ENCODE data around the gene MRPL16. TPM values are rescaled to one million over a fixed set of nuclear protein-coding genes. Genes with fewer than 3 reads are reported as not detected.
A peak's percentile ranks its signal among the peaks of the same experiment; 100 is the strongest.

Gene MRPL16
- total RNA-seq, 2 experiments from 2014 or later = 77.9 to 82.6 TPM

GRCh38 chr11:59770319-59770718 is 40.3 kb downstream of the MRPL16 start:
- no peaks in the 10 kb centered on the region for H3K9me3 Mint-ChIP-seq (ENCODE audit: low read depth)
- no peak overlapping the region for H3K27ac Mint-ChIP-seq
- peaks cover 26% of the 10 kb centered on the region for H3K4me1 Mint-ChIP-seq
- H3K27me3 Mint-ChIP-seq = no peaks in the 10 kb centered on the region
- no peak overlapping the region for H3K4me3 Mint-ChIP-seq
- intact Hi-C loops (cut with DNase I, micrococcal nuclease) = no loop called here
- H3K36me3 Mint-ChIP-seq (ENCODE audit: low read depth) = no peaks in the 10 kb centered on the region
- ATAC-seq (no peak), DNase-seq (no peak)
- CTCF ChIA-PET = interaction anchor here (1.1 kb wide), 1 partner anchor 16 kb away, joined by 5 read pairs; no protein-coding TSS in a partner anchor
- POLR2A ChIA-PET = no interaction called here

GRCh38 chr11:59769828-59770227 is 40.8 kb downstream of the MRPL16 start:
- Mint-ChIP-seq H3K9me3 (ENCODE audit: low read depth) (no peaks in the 10 kb centered on the region), H3K36me3 (ENCODE audit: low read depth) (no peaks in the 10 kb centered on the region), H3K4me3 (no peak overlapping the region), H3K27ac (no peak overlapping the region), H3K27me3 (no peaks in the 10 kb centered on the region), H3K4me1 (peaks cover 26% of the 10 kb centered on the region)
- ATAC-seq (no peak), DNase-seq (no peak)
- intact Hi-C loops (cut with DNase I, micrococcal nuclease) = no loop called here
- ChIA-PET POLR2A (no interaction called here), CTCF (interaction anchor here (1.1 kb wide), 1 partner anchor 16 kb away, joined by 5 read pairs; no protein-coding TSS in a partner anchor)

GRCh38 chr11:59769111-59769510 is 41.5 kb downstream of the MRPL16 start:
- intact Hi-C loops (cut with DNase I, micrococcal nuclease) = no loop called here
- Mint-ChIP-seq H3K4me3 (no peak overlapping the region), H3K36me3 (ENCODE audit: low read depth) (no peaks in the 10 kb centered on the region), H3K4me1 (peaks cover 26% of the 10 kb centered on the region), H3K9me3 (ENCODE audit: low read depth) (no peaks in the 10 kb centered on the region), H3K27me3 (no peaks in the 10 kb centered on the region), H3K27ac (no peak overlapping the region)
- ChIA-PET CTCF (no interaction called here), POLR2A (no interaction called here)
- no peak for DNase-seq
- ATAC-seq = no peak

GRCh38 chr11:59767225-59767611 is 43.4 kb downstream of the MRPL16 start:
- no peak for DNase-seq
- Mint-ChIP-seq H3K9me3 (ENCODE audit: low read depth) (no peaks in the 10 kb centered on the region), H3K4me3 (no peak overlapping the region), H3K4me1 (peaks cover 13% of the 10 kb centered on the region), H3K36me3 (ENCODE audit: low read depth) (no peaks in the 10 kb centered on the region), H3K27me3 (no peaks in the 10 kb centered on the region), H3K27ac (peak overlapping the region; percentile 17)
- ChIA-PET CTCF (interaction anchor here (0.7 to 2.4 kb wide), 5 partner anchors 9 to 1078 kb away, joined by 3 to 16 read pairs (median 3); partner anchors contain the start of gene STX3), POLR2A (interaction anchor here (0.6 kb wide), 1 partner anchor 278 kb away, joined by 3 read pairs; no protein-coding TSS in a partner anchor)
- peak; percentile 65 for ATAC-seq
- intact Hi-C loops (cut with DNase I, micrococcal nuclease) = no loop called here

GRCh38 chr11:59766542-59767224 is 43.9 kb downstream of the MRPL16 start:
- Mint-ChIP-seq H3K9me3 (ENCODE audit: low read depth) (no peaks in the 10 kb centered on the region), H3K4me3 (no peak overlapping the region), H3K27ac (peak overlapping the region; percentile 17), H3K36me3 (ENCODE audit: low read depth) (no peaks in the 10 kb centered on the region), H3K27me3 (no peaks in the 10 kb centered on the region), H3K4me1 (peaks cover 7% of the 10 kb centered on the region)
- DNase-seq (no peak), ATAC-seq (no peak)
- ChIA-PET POLR2A (interaction anchor here (0.5 to 0.6 kb wide), 2 partner anchors 254 to 278 kb away, joined by 3 read pairs; no protein-coding TSS in a partner anchor), CTCF (interaction anchor here (0.7 to 2.4 kb wide), 6 partner anchors 10 to 89 kb away, joined by 3 to 16 read pairs (median 3); partner anchors contain the start of gene STX3)
- intact Hi-C loops (cut with DNase I, micrococcal nuclease) = no loop called here

- Mint-ChIP-seq H3K4me1 (peaks cover 3% of the 10 kb centered on the region), H3K27ac (no peak overlapping the region), H3K36me3 (ENCODE audit: low read depth) (no peaks in the 10 kb centered on the region), H3K27me3 (no peaks in the 10 kb centered on the region), H3K9me3 (ENCODE audit: low read depth) (no peaks in the 10 kb centered on the region), H3K4me3 (no peak overlapping the region)
- ChIA-PET POLR2A (no interaction called here), CTCF (interaction anchor here (0.6 to 1.3 kb wide), 3 partner anchors 10 to 1351 kb away, joined by 3 to 5 read pairs (median 4); partner anchors contain the start of gene STX3)
- intact Hi-C loops (cut with DNase I, micrococcal nuclease) = no loop called here
- DNase-seq (no peak), ATAC-seq (no peak)
Observed at GRCh38 chr11:59765068-59765735, 45.4 kb downstream of the MRPL16 start.

GRCh38 chr11:59761993-59762392 is 48.6 kb downstream of the MRPL16 start:
- peaks cover 5% of the 10 kb centered on the region for H3K4me1 Mint-ChIP-seq
- POLR2A ChIA-PET = no interaction called here
- CTCF ChIA-PET = no interaction called here
- H3K27ac Mint-ChIP-seq = no peak overlapping the region
- H3K9me3 Mint-ChIP-seq (ENCODE audit: low read depth) = no peaks in the 10 kb centered on the region
- H3K27me3 Mint-ChIP-seq = no peaks in the 10 kb centered on the region
- intact Hi-C loops (cut with DNase I, micrococcal nuclease) = no loop called here
- H3K36me3 Mint-ChIP-seq (ENCODE audit: low read depth) = no peaks in the 10 kb centered on the region
- no peak overlapping the region for H3K4me3 Mint-ChIP-seq
- no peak for DNase-seq
- no peak for ATAC-seq

- H3K27ac Mint-ChIP-seq = no peak overlapping the region
- POLR2A ChIA-PET = no interaction called here
- no peak overlapping the region for H3K4me3 Mint-ChIP-seq
- no peaks in the 10 kb centered on the region for H3K27me3 Mint-ChIP-seq
- CTCF ChIA-PET = interaction anchor here (0.9 to 2.0 kb wide), 3 partner anchors 16 to 48 kb away, joined by 3 to 9 read pairs (median 3); no protein-coding TSS in a partner anchor
- intact Hi-C loops (cut with DNase I, micrococcal nuclease) = no loop called here
- no peaks in the 10 kb centered on the region for H3K9me3 Mint-ChIP-seq (ENCODE audit: low read depth)
- H3K4me1 Mint-ChIP-seq = peaks cover 11% of the 10 kb centered on the region
- no peak for DNase-seq
- H3K36me3 Mint-ChIP-seq (ENCODE audit: low read depth) = no peaks in the 10 kb centered on the region
- ATAC-seq = no peak
Observed at GRCh38 chr11:59760771-59761170, 49.8 kb downstream of the MRPL16 start.

GRCh38 chr11:59759900-59760299 is 50.7 kb downstream of the MRPL16 start:
- Mint-ChIP-seq H3K9me3 (ENCODE audit: low read depth) (no peaks in the 10 kb centered on the region), H3K4me3 (no peak overlapping the region), H3K27me3 (no peaks in the 10 kb centered on the region), H3K36me3 (ENCODE audit: low read depth) (no peaks in the 10 kb centered on the region), H3K27ac (no peak overlapping the region), H3K4me1 (peaks cover 12% of the 10 kb centered on the region)
- POLR2A ChIA-PET = no interaction called here
- no peak for DNase-seq
- CTCF ChIA-PET = interaction anchor here (0.7 to 2.0 kb wide), 3 partner anchors 21 to 48 kb away, joined by 3 to 9 read pairs (median 4); no protein-coding TSS in a partner anchor
- ATAC-seq = no peak
- intact Hi-C loops (cut with DNase I, micrococcal nuclease) = loop anchor here (5.0 to 10.0 kb wide), 3 partner anchors 143 to 1183 kb away; partner anchors contain the start of genes LPXN (in 1 of the 2), OSBP (in 1 of the 2) and ZFP91 (in 1 of the 2)

GRCh38 chr11:59758401-59759037 is 52.1 kb downstream of the MRPL16 start:
- POLR2A ChIA-PET = no interaction called here
- Mint-ChIP-seq H3K27ac (no peak overlapping the region), H3K4me1 (peaks cover 15% of the 10 kb centered on the region), H3K9me3 (ENCODE audit: low read depth) (no peaks in the 10 kb centered on the region), H3K36me3 (ENCODE audit: low read depth) (no peaks in the 10 kb centered on the region), H3K4me3 (no peak overlapping the region), H3K27me3 (no peaks in the 10 kb centered on the region)
- no peak for DNase-seq
- CTCF ChIA-PET = no interaction called here
- no peak for ATAC-seq
- intact Hi-C loops (cut with DNase I, micrococcal nuclease) = loop anchor here (5.0 to 10.0 kb wide), 3 partner anchors 141 to 1181 kb away; partner anchors contain the start of genes LPXN (in 1 of the 2), OSBP (in 1 of the 2) and ZFP91 (in 1 of the 2)

GRCh38 chr11:59756845-59757244 is 53.7 kb downstream of the MRPL16 start:
- POLR2A ChIA-PET = no interaction called here
- Mint-ChIP-seq H3K9me3 (ENCODE audit: low read depth) (no peaks in the 10 kb centered on the region), H3K4me1 (peaks cover 15% of the 10 kb centered on the region), H3K27me3 (no peaks in the 10 kb centered on the region), H3K4me3 (no peak overlapping the region), H3K27ac (no peak overlapping the region), H3K36me3 (ENCODE audit: low read depth) (no peaks in the 10 kb centered on the region)
- DNase-seq (no peak), ATAC-seq (no peak)
- intact Hi-C loops (cut with DNase I, micrococcal nuclease) = loop anchor here (5.0 to 10.0 kb wide), 3 partner anchors 140 to 1180 kb away; partner anchors contain the start of genes LPXN (in 1 of the 2), OSBP (in 1 of the 2) and ZFP91 (in 1 of the 2)
- CTCF ChIA-PET = interaction anchor here (1.4 to 6.4 kb wide), 4 partner anchors 10 to 48 kb away, joined by 3 to 73 read pairs (median 16); no protein-coding TSS in a partner anchor
